Right forelimb (tissue), 1 donor: ENCODE measurements around the gene RNF223.

Experiments
- DNase-seq: peaks from one replicate; pipeline ENCODE4 v3.0.0-alpha.2; 2018

Gene RNF223

DNA sequence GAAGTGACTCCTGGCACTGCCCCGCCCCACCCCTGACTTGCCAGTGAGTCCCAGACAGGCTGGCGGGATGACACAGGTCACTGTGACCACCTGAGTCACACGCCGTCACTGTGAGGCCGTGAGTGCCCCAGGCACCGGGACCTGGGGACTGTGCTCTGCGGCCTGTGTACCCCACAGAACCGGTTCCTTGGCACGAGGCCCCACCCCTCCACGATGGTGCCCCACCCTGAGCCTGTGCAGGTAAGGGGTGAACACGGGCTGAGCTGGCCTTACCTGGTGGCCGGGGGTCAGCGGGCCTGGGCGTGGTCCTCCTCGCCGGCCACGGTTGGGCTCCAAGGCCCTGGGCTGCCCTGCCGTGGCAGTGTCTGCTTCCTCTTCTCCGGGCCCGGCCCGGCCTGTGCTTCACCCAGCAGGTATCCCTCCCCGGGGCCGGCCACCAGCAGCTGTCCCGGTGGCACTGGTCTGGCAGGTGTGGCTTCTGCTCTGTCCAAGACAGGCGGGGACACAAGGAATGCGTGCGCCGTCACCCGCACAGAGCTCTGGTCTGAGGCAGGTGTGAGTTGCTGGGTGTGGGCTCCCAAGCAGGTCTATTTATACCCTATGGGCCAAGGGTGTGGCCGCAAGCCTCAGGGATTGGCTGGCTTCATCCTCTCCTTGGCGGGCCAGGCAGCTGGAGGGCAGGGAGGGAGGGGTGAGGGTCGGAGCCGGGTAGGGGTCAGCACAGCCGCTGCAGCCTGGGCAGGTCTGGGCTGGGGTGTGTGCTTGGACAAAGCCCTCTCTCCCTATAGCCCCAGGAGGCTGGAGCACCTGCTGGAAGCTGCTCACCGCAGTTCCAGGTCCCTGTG, at the start of gene RNF223:
Gene RNF223, minus strand, starts transcription at position 564 of the 845 bp plus-strand sequence. CDS start 1,740 bp downstream, outside the sequence.
- no peak for DNase-seq

DNA sequence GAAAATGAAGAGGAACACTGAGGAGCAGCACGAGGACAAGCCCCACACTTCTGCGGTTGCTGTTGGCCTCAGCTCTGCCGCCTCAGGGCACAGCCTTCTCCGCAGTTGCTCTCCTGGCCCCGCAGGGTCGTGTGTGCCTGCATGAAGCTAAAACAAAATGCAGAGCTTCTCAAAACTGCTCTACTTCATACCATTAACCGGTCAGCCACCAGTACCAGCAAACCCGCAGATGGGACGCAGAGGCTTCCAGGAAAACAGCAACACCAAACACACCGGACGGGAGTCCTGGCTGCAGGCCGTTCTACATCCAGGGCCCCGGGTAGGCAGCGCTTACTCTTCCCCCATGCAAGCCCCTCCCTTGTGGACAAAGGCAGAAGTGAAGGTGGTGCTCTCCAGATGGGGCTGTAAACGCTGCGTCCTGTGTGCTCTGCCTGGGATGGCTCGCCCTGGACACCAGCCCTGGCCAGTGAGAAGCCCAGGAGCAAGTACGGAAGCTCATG, 48.9 kb upstream of the RNF223 start:
- peak; percentile 52 for DNase-seq

DNA sequence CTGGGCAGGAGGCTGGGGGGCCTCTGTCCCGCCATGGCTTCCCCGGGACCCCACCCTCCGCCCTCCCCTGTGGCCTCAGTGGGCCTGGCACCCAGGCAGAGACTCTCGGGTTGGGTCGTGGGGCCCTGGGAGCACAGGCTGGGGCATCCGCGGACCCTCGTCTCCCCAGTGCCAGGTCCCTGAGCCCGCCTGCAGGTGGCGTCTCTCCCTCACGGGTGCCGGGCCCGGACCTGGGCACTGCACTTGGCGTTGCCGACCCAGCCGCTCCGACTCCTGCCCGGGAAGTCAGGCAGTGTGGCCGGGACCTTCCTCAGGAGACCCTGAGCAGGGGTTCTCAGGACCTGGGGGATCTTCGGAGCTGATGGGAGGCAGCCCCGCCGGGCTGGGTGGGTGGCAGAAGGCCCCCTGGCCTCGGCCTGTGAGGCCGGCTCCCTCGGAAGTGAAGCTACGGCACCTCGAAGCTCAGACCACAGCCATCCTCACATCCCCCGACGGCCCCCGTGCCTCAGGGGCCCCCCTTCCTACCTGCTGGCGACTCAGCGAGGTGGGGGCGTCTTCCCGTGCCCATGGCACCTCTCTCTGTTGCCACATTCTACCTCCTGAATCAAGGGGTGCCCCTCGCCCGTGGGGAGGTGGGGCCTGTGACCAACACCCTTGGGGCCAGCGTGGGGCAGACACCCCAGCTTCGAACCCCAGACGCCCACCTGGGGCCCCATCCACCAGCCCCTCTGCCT, 48.1 kb upstream of the RNF223 start:
- DNase-seq: peak; percentile 88

- DNase-seq: peak; percentile 38
These were observed 47.5 kb upstream of the RNF223 start for GRCh38 chr1:1121611-1122077.

DNA sequence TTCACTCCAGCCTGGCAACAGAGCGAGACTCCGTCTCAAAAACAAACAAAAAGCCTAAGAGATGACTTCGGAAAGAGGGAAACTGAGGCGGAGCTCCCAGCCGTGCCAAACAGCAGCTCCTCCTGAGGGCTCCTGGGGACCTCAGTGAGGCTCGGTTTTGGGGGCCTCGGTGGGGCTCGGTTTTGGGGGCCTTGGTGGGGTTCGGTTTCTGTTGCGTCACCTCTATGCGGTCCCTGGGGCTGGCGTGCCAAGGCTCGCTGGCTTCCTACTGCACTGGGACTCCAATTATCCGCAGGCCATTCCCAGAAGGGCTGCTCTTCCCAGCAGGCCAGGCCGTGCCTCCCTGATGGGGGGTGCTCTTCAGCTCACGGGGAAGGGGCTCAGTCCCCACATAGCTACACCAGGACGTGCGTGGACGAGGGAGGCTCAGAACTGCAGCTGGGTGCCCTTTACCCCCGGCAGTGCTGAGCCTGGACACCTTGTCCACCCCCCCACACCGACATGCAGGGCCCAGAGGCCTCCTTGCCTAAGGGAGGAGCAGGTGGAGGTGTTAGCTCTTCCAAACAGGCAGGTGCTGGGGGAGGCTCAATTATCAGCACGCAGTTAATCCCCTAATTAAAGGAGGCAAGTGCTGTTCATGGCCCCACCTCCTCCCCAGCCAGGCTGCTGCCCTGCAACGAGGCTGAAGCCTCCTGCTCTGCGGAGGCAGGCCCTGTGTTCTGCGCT, 46.9 kb upstream of the RNF223 start:
- DNase-seq: peak; percentile 38

GRCh38 chr1:1120096-1120495, 46.0 kb upstream of the RNF223 start:
- DNase-seq: no peak

DNA sequence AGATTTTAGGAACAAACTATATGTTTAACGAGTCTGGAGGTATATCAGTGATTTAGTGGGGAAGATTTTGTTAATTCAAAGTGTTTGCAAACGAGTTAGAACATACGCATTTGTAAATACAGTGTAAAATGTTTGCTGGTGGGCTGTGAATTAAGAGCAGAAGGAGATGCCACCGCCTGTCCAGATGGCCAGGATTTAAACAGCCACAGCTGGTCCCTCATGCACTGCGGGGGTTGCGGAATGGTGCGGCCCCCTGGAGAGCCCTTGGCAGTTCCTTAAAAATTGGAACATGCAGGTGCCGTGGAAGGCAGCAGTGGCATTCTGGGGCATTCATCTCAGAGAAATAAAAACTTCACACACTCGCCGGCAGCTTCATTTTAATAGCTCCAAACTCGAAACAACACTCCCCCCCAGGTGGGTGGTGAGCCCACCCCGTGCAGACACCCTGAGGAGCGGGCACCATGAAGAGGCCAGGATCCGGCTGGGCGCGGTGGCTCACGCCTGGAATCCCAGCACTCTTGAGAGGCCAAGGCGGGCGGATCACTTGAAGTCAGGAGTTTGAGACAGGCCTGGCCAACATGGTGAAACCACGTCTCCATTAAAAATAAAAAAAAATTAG, 45.3 kb upstream of the RNF223 start:
- no peak for DNase-seq

- no peak for DNase-seq
These were observed 44.7 kb upstream of the RNF223 start for GRCh38 chr1:1118876-1119220.

- DNase-seq: no peak
These were observed 44.1 kb upstream of the RNF223 start for GRCh38 chr1:1118011-1118875.

- DNase-seq: no peak
These were observed 43.3 kb upstream of the RNF223 start for GRCh38 chr1:1117469-1117831.

DNA sequence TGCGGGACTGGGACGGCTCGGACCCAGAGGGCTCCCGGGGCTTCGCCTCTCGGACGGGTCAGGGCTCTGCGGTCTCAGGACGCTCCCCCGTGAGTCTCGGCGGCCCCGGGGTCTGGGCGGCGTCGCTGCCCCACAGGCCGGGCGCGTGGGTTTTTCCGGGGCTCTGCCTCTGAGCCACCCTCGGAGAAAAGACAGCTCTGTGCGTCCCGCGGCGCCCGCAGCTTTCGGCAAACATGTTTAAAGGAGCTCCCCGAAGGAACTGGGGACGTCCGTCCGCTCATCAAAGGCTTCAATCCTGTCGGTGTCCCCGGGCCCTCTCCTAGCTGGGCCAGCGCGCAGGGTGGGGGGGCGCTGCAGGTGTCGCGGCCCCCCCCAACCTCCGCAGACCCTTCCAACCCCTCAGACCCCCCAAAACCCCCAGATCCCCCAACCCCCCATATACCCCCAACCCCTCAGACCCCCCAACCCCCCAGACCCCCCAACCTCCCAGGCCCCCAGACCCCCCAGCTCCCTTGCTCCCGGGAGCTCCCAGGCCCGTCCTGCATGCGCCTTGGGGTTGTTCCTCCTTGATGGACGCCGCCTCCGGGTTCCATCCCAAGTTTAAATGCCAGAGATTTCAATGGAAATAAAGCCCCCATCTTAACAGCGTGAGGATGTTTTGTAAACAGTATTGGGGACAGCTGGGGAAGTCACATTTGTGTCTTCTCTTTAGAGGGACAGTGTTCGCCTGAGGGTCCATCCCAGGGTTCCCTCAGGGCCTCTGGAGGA, 42.8 kb upstream of the RNF223 start:
- no peak for DNase-seq

GRCh38 chr1:1115786-1116700, 41.9 kb upstream of the RNF223 start, which contains the start of gene C1orf159:
C1orf159 (minus strand) TSS chr1:1116089; CDS start chr1:1091543, 24,546 bp downstream.
- peak; percentile 99 for DNase-seq

- DNase-seq: no peak
These were observed 41.2 kb upstream of the RNF223 start for GRCh38 chr1:1115136-1115785.

GRCh38 chr1:1114431-1114830, 40.3 kb upstream of the RNF223 start:
- DNase-seq: no peak

DNA sequence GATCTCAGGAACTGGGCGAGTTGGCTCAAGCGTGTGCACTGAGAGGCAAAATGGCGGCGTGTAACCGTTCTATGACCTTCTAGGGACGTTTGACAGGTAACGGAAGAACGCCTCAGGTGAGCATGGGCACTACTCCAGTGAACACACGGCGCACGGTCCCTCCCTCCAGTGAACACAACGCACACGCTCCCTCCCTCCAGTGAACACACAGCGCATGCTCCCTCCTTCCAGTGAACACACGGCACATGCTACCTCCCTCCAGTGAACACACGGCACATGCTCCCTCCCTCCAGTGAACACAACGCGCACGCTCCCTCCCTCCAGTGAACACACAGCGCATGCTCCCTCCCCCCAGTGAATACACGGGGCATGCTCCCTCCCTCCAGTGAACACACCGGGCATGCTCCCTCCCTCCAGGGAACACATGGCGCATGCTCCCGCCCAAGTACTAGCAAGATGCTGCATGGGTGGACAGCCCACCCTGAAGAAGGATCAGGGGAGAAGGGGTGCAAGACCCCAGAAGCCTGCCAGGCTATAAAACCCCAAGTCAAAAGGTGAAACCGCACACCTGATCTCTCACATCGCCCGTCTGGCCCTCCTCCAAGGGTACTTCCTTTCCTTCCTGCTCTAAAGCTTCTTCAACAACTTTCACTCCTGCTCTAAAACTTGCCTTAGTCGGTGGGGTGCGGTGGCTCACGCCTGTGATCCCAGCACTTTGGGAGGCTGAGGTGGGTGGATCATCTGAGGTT, 38.3 kb upstream of the RNF223 start:
- DNase-seq: no peak

- DNase-seq: no peak
These were observed 37.6 kb upstream of the RNF223 start for GRCh38 chr1:1111516-1112236.

- no peak for DNase-seq
These were observed 36.5 kb upstream of the RNF223 start for GRCh38 chr1:1110561-1110971.

GRCh38 chr1:1109743-1110142, 35.6 kb upstream of the RNF223 start:
- no peak for DNase-seq
